Peyer's patch (tissue), 4 donors: Measurements from ENCODE around the gene ANO7. TPM values are rescaled to one million over a fixed set of nuclear protein-coding genes. Genes with fewer than 3 reads are reported as not detected.

Source experiments
- DNase-seq, 3 donors: peaks; one replicate each; pipeline ENCODE4 v3.0.0-alpha.2; 2017 to 2019
- H3K27ac ChIP-seq, 4 donors: fragments of 200-600 bp; sonication (generic); one replicate each; pipeline ENCODE4 v1.5.1; 2016 to 2019
- H3K27me3 ChIP-seq, 2 donors: fragments of 200-600 bp; sonication (generic); one replicate each; pipeline ENCODE4 v1.5.1; 2019
- H3K36me3 ChIP-seq, 3 donors: fragments of 200-600 bp; sonication (generic); one replicate each; pipeline ENCODE4 v1.5.1; 2016 to 2019
- H3K4me1 ChIP-seq, 4 donors: fragments of 200-600 bp; sonication (generic); one replicate each; pipeline ENCODE4 v1.5.1; 2016 to 2019
- H3K4me3 ChIP-seq, 4 donors: fragments of 200-600 bp; sonication (generic); 1 replicate in 3 of 4; 2 replicates in 1 of 4; pipeline ENCODE4 v1.5.1; 2016 to 2019; ENCODE audit warnings: mild to moderate bottlenecking in 1 of 4
- H3K9me3 ChIP-seq, 4 donors: fragments of 200-600 bp; sonication (generic); one replicate each; pipeline ENCODE4 v1.5.1; 2016 to 2019; ENCODE audit warnings: mild to moderate bottlenecking in 1 of 4
- POLR2A ChIP-seq, 2 donors: fragments of 450-650 bp; IDR thresholded peaks; one replicate each; pipeline ENCODE4 v1.5.1; 2017; ENCODE audit warnings: antibody characterized with exemption in 2 of 2, mild to moderate bottlenecking in 2 of 2, moderate library complexity in 2 of 2
- total RNA-seq, 4 donors: library from RNA; depleted of rRNA; stranded (reverse); fragments of >200 nt; gene quantifications; one replicate each; pipeline ENCODE4 v1.1.0, GENCODE V29; 2016
- TF ChIP-seq, protein P1 (sequence below), 6 experiments: fragments of 450-650 bp in 4 of 6; fragments of 200-600 bp in 2 of 6; sonication (generic) in 1 of 6; IDR thresholded peaks; one replicate each; pipeline ENCODE4 v1.5.1; 2017 to 2019; ENCODE audit warnings: antibody characterized with exemption in 6 of 6, mild to moderate bottlenecking in 3 of 6, moderate library complexity in 1 of 6

ANO7 gene
- total RNA-seq, 4 donors from 2014 or later: 89.1 to 188 (median 102) TPM

DNA sequence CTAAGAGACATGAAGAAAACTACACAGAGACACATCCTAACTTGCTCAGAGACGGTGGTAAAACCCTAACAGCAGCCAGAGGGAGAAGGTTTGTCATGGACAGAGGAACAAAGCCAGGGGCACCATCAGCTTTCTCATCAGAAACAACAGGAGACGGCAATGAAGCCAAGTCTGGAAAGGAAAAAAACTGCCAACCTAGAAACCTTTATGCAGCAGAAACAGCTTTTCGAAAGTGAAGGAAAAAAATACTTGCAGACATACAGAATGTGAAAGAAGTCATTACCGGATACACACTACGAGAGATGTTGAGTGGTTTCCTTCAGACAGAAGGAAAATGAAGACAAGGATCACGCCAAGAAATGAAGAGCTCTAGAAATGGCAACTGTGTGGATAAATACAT, 55.9 kb downstream of the ANO7 start:
- Histone ChIP-seq H3K4me1 (no peaks in the 10 kb centered on the region), H3K4me3 (no peak overlapping the region), H3K9me3 (no peaks in the 10 kb centered on the region), H3K27ac (no peak overlapping the region), H3K27me3 (no peaks in the 10 kb centered on the region), H3K36me3 (peaks cover 0 to 98% (median 2%) of the 10 kb centered on the region in 3 donors)
- no peak for DNase-seq
- TF ChIP-seq POLR2A (IDR thresholded peaks at IDR 0.05): no peak
- TF ChIP-seq, protein P1, sequence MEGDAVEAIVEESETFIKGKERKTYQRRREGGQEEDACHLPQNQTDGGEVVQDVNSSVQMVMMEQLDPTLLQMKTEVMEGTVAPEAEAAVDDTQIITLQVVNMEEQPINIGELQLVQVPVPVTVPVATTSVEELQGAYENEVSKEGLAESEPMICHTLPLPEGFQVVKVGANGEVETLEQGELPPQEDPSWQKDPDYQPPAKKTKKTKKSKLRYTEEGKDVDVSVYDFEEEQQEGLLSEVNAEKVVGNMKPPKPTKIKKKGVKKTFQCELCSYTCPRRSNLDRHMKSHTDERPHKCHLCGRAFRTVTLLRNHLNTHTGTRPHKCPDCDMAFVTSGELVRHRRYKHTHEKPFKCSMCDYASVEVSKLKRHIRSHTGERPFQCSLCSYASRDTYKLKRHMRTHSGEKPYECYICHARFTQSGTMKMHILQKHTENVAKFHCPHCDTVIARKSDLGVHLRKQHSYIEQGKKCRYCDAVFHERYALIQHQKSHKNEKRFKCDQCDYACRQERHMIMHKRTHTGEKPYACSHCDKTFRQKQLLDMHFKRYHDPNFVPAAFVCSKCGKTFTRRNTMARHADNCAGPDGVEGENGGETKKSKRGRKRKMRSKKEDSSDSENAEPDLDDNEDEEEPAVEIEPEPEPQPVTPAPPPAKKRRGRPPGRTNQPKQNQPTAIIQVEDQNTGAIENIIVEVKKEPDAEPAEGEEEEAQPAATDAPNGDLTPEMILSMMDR (IDR thresholded peaks at IDR 0.05): no peak

DNA sequence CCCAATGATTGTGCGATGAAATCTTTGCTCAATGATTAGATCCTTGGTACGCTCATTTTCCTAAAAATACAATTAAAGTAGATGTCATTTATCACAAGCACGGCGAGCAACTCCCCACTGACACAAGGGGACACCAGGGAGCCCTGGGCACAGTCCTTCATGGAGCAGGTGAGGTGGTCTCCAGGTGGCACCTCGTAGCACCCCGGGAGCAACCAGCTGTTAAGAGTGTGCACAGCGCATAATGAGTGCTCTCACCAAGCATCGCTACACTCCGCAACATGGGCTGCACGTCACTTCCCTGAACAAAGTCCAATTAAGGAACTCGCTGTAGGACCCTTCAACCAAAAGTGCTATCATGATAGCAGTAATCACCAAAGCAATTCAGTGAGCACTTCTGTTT, 59.8 kb downstream of the ANO7 start:
- H3K27ac ChIP-seq: no peak overlapping the region
- H3K36me3 ChIP-seq: peaks cover 0 to 99% (median 2%) of the 10 kb centered on the region in 3 donors
- no peak for DNase-seq
- H3K4me1 ChIP-seq: no peaks in the 10 kb centered on the region
- TF ChIP-seq, protein P1 (IDR thresholded peaks at IDR 0.05): no peak
- no peak for TF ChIP-seq POLR2A (IDR thresholded peaks at IDR 0.05)
- no peak overlapping the region for H3K4me3 ChIP-seq
- H3K9me3 ChIP-seq: no peaks in the 10 kb centered on the region
- H3K27me3 ChIP-seq: no peaks in the 10 kb centered on the region

DNA sequence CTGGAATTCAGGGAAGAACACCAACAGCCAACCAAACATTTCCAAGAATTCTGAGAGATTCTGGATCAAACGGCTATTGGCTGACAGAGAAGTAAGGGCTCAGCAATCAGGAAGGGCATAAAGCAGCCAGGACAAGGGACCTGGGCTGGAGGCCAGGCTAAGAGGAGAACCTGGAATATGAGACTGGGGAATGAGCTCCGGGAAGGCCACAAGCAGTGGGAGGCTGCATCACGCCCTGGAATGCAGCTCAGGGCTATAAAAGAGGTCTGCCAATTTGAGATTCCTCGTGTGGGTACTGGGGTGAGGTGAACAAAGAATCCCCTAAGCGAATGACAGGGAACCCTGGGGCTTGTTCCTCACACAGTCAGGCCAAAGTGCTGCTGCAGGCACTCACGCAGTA, 60.4 kb downstream of the ANO7 start:
- TF ChIP-seq, protein P1 (IDR thresholded peaks at IDR 0.05): no peak
- TF ChIP-seq POLR2A (IDR thresholded peaks at IDR 0.05): no peak
- Histone ChIP-seq H3K4me1 (no peaks in the 10 kb centered on the region), H3K4me3 (no peak overlapping the region), H3K36me3 (peaks cover 0 to 99% (median 4%) of the 10 kb centered on the region in 3 donors), H3K27ac (no peak overlapping the region), H3K27me3 (no peaks in the 10 kb centered on the region), H3K9me3 (no peaks in the 10 kb centered on the region)
- no peak for DNase-seq

DNA sequence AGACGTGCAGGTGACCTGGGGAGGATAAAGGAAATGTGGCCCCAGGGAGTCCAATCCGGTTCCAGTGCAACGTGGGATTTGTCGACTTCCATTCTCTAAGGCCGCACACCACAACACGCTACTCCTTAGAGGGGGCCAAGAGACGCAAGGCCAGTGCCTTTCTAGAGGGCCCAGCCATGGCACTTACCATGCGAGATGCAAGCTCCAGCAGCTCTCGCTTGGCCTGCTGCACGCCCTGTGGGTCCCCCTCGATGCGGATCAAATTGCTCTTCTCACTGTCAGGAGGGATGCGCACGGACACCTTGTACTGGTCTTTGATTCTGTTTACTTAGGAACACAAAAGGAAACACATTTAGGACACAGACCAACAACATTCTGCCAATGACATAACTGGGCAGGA, 61.2 kb downstream of the ANO7 start:
- TF ChIP-seq, protein P1 (IDR thresholded peaks at IDR 0.05): no peak
- no peak for TF ChIP-seq POLR2A (IDR thresholded peaks at IDR 0.05)
- Histone ChIP-seq H3K27ac (no peak overlapping the region), H3K27me3 (no peaks in the 10 kb centered on the region), H3K9me3 (no peaks in the 10 kb centered on the region), H3K4me3 (no peak overlapping the region), H3K4me1 (no peaks in the 10 kb centered on the region), H3K36me3 (peaks cover 0 to 99% (median 4%) of the 10 kb centered on the region in 3 donors)
- no peak for DNase-seq

DNA sequence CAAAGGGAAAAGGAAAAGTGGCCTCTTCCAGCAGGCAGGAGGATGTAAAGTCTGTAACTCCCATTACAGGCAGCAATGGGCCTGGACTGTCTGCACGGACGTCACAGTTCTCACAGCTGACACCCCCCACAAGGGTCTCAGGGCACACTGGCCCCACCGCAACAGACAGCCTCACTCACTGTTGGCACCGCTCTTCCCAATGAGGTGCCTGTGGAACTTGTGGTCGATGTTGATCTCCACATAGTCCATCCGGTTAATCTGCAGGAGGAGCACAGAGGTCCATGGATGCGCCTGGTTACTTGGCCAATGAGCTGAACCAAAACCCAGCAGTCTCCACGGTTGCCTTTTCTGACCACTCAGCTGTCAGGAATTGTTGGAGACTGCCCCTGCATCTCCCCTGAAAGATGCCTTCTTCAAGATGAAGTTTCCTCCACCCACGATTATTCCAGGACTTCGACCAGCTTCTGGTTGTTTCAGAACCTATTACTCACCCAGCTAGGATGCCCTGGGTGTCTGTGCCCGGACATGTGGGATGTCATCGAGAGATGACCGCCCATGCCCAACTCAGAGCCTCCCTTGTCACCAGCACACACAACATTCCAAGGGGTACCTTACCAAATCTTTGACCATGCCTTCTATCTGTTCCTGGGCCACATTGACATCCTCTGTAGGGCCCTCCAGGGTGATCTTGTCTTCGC, 64.5 kb downstream of the ANO7 start:
- Histone ChIP-seq H3K27ac (no peak overlapping the region), H3K36me3 (peaks cover 6 to 96% (median 6%) of the 10 kb centered on the region in 3 donors)
- no peak for TF ChIP-seq POLR2A (IDR thresholded peaks at IDR 0.05)
- TF ChIP-seq, protein P1 (IDR thresholded peaks at IDR 0.05): no peak

More for the DNA sequence above, 64.5 kb downstream of the ANO7 start:
- no peaks in the 10 kb centered on the region for H3K9me3 ChIP-seq
- no peak overlapping the region for H3K4me3 ChIP-seq
- DNase-seq: peak in 1 of 3 donors; percentile 22
- H3K4me1 ChIP-seq: no peaks in the 10 kb centered on the region
- no peaks in the 10 kb centered on the region for H3K27me3 ChIP-seq
